Islet precursor cell (in vitro differentiated cells): ENCODE measurements around the gene KPNB1.

Experiments used
- DNase-seq: peaks from one replicate; pipeline ENCODE4 v3.0.0-alpha.2; 2018

KPNB1 gene

DNA sequence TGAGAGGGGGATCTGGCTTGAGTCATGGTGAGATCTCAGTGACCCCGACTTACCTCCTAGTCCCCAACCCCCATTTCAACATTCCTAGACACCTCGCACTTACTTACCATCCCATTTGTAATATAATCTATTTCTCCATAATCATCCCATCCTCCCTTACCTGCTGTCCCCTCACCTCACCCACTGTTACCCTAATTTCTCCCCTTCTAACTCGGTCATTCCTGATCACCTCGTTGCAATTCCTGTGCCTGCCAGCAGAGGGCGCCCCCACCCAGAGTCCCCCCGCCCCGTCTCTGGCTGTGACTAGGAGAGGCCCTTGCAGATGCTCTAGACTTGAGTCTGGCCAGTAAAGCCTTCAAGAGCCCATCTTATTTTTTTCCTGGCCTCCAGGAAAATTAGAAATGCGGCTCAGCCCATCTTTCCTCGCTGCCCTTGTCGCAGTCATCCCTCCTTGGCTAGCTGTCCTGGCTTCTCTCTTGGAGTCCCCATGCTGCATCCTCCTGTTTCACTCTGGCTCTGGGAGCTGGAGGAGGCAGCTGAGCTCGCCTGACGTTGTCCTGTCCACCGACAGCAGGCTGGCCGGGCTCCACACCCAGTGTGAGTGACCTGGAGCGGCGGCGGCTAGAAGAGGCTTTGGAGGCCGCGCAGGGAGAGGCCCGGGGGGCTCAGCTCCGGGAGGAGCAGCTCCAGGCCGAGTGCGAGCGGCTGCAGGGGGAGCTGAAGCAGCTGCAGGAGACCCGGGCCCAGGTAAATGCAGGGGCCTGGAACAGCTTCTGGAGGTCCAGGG, 49.2 kb downstream of the KPNB1 start:
- DNase-seq: peak; percentile 87

DNA sequence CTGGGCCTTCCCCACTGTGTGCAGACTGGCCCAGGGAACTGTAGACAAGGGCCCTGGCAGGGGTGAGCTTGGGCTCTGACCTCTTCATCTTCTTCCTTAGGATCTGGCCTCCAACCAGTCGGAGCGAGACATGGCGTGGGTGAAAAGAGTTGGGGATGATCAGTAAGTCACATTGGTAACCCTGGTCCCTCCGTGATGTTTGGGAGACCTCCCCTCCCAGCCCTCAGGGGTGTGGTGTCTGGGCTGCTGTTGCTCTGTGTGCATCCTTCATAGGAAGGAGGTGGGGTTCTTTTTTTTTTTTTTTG, 49.8 kb downstream of the KPNB1 start:
- no peak for DNase-seq

DNA sequence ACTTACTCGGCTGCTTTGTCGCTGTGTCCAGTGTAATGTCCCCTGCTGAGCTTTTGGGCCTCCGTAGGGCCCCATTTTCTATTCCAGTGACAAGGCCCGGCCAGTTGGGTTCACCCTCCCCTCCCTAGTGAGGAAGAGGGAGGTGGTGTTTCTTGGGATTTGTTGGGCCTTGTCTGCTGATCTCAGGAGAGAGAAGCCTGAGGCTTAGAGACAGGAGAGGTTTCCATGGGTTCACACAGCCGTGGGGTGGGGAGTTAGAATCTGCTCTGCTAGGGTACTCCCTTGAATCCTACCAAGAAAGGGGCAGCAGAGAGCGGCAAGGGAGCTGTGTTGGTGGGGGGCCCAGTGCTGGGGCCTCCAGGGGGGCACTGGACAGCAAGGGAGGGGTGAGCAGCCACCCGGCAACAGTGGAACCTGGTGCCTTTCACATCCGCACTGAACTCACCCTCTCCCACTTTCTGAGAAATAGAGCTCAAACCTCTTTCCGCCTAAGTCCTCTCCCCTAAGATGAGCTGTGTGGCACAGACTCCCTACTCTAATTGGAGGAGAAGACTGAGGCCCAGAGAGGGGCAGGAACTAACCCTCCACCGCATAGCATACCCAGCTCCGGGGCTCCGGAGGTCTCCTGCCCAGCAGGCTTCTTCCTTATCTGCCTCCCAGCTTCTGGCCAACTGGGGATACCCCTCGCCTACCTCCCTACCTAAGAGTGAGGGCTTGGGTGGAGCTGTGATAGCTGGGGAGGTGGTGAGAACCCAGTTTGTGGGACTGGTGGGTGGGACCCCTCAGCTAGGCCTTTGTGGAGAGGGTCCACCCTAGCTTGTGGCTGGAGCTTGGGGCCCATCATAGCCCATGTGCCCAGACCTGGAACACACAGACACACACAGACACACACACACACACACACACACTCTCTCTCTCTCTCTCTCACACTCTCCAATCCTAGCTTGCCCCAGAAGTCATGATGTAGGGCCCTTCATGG, 51.0 kb downstream of the KPNB1 start:
- DNase-seq: no peak

DNA sequence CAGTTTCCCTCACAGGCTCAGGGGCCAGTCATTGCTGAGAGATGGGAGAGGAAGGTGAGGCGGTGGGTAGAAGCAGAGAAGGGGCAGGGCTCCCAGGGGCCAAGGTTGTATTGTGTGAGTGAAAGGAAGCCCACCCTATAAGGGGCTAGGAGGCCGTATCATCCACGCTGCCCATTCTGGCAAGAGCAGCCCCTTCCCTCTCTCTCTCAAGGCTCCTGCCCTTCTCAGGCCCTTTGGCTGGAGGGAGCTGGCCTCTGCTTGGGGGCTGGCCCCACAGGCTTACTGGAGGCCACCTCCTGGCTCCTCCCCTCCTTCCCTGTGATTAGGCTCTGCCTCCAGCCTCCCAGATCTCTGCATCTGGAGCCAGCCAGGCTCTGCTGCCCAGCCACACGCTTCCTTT, 51.9 kb downstream of the KPNB1 start:
- peak; percentile 84 for DNase-seq

DNA sequence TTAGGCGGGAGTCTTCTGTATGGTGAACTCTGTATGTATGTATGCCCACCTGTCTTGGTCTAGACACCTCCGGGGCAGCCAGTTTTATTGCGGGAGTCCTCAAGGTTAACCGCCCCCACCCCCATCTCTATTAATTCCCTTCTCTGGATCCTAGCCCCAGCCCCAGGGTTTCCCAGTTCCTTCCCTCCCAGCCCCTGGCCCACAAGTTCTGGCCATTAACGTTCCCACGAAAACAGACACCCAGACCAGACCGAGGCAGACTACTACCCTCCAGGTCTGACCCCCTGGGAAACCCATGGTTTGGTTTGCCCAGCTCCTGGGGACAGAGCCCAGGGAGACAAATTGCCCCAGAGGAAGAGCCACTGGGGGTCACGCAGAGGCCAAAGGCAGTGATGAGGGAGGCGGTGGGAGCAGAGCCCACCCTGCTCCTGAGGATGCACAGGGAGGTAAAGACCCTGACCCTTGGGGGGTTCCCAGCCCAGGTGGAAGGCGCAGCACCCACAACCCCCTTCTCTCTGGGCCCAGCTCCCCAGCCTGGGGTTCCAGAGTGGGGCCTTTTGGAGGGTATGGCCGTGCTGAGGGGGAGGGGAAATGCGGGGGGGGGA, 52.8 kb downstream of the KPNB1 start:
- DNase-seq: no peak

DNA sequence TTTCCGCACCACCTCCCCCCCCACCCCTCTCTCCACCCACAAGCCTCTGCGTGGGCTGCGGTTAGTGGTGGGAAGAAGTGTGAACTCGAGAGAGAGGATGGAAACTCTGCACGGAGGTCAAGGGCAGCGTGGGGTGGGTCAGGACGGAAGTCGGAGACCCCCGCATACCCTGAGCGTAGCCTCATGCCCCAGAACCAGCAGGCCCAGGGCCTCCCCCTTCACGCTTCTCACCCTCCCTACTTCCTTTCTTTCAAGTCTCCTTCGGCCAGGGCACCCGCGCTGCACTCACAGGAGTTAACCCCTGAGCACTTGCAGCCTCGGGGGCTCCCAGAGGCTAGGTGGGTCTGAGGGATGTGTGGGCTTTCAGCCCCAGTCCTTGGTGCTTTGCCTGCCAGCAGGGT, 53.5 kb downstream of the KPNB1 start:
- DNase-seq: no peak

DNA sequence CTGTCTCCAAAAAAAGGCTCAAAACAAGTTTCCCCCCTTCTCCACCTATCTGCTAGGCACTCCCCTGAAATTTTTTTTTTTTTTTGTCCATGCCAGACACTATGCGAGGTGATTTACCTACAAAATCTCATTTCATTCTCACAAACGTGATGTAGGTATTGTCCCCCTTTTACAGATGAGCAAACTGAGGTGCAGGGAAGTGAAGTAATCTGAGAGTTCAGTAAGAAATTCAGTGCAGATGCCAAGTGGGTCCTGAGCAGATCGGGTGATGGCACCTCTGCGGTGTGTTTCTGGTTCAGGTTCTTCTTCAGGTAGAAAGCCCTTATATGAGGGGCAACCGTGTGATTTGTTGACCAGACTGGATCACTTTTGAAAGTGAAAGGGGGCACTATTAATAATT, 54.0 kb downstream of the KPNB1 start:
- no peak for DNase-seq

DNA sequence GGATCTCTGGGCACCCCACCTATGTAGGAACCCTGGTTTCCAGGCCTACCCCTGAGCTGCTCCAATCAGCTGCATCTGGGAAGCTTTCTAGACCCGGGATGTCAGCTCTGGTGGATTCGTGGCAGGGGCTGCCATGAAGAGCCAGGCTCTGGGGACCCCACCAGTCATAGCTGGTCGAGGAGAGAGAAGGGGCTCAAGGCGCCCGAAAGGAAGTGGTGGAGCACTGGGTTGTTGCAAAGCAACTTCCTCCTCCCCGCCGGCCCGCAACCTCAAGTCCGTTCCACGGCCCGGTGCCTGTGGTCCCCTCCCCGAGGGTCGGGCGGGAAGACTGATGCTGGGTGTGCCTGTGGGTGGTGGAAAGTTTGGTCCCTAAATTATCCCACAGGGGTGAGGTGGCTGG, 54.4 kb downstream of the KPNB1 start:
- no peak for DNase-seq

DNA sequence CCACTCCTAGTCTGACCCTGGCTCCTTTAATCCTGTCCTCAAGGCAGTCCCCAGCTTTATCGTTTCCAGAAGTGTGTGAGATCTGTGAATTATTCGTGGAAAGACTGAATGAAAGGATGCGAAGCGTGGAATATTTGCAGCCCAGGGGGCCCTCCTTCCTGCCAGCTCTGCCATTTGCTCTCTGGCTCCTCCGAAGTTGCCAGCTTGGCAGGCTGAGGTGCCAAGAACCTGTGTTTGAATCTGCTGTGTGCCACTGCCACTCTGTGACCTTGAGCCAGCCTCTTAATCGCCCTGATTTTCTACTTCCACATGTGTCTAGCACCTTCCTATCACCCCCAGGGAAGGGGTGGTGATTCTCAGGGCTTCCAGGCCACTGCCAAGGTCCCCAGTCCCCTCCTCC, 55.0 kb downstream of the KPNB1 start:
- DNase-seq: no peak

DNA sequence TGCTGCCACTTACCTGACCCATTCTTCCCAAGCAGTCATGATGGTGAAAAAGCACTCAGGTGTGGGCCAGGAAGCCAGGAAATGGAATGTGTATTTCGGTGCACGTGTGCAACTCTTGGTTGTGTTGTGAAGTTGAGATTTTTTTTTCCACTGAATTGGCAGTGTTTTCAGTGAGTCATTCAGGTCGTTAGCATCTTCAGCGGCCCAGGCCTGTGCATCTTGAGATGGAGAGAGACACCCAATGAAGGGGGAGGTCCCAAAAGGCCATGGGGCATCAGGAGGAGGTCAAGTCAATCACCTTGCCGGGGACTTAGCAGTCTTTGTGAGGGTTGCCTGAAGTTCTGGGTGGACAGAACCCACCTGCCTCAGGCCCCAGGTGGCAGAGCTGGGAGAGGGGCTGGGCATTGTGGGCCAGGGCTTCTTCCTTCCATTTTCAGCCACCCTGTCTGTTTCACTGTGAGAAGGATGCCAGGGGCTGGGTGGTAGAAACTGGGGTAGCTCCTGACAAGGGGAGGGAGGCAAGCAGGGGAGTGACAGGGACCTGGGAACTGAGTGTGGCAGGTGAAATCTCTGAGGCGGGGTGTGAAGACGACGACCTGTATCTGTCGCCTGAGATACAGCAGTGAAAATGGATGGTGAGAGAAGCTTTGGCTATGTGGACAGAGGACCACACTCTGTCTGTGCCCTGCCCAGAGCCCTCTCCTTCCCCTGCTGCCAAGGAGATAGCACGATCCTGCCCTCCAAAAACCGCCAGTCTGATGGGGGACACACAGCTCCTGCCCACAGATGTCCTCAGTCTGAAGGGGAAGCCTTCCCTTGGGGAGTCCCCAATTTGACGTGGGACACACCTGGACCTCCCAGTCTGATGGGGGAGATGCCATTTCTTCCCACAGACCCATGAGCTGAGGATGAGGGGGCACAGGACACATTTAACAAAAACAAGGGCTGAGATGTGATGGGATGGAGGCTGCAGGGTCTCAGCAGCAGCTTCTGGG, 56.1 kb downstream of the KPNB1 start:
- no peak for DNase-seq

DNA sequence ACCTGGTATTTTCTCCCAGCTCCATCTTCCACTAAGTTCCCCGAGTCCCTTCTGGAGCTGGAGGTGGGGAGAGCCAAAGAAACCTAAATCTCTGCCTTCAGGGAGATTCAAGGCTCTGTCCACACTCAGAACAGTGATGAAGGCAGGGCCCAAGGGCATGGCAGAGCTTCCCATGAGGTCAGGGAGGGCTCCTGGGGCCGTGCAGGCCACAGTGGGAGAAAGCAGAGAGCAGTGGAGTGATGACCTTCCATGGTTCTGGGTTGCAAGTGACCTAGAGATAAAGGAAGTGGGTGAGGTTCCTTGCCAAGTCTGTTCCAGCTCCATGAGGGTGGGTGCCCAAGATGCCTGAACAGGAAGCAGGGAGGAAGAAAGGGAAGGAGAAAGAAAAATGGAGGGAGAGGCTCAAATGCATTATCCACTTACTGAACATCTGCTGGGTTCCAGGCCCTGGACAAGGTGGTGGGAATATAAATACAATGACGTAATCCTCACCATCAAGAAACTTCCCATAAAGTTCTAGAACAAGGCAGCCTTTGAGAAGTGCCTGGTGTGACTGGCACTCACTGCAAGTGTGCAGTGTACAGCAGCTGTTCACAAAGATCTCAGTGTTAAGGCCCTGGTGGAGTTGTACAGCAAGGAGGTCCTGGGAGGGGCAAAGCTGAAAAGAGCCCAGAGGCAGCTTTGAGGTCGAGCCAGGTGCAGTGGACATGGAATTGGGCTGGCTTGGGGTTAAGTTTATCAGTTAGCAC, 57.5 kb downstream of the KPNB1 start:
- DNase-seq: no peak

DNA sequence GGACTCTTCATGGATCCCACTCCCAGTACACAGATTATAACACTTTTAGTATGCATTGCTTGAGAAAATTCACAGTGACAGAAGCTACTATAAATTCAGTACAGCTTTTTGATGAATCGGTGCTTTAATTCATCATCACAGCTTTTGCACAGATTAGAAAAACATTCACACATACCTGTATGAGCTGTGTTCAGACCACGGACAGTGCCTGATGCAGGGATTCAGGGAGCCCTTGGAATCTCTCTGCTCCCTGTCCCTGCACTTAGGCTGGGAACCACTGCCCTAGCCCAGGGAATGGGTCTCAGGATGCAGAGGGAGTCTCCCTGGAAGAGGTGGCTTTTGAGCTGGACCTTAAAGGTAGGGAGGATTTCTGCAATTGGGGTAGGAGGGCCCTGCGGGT, 58.2 kb downstream of the KPNB1 start:
- no peak for DNase-seq

DNA sequence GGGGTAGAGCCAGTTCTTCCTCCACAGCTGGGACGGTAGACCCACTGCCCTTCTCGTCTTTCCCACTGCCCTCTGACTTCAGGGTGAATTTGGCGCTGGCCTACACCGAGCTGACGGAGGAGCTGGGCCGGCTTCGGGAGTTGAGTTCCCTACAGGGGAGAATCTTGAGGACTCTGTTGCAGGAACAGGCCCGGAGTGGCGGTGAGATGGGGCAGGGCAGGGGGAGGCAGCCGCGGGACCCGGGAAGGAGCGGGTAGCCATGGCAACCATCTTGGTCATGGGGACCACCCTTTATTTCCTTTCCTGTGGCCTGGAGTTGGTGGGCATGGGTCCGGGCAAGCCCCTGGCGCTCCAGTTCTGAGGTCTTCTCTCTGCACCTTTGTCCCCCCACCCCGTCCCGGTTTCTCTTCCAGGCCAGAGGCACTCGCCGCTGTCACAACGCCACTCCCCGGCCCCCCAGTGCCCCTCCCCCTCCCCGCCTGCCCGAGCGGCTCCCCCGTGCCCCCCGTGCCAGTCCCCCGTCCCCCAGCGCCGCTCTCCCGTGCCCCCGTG, 58.7 kb downstream of the KPNB1 start:
- DNase-seq: no peak

DNA sequence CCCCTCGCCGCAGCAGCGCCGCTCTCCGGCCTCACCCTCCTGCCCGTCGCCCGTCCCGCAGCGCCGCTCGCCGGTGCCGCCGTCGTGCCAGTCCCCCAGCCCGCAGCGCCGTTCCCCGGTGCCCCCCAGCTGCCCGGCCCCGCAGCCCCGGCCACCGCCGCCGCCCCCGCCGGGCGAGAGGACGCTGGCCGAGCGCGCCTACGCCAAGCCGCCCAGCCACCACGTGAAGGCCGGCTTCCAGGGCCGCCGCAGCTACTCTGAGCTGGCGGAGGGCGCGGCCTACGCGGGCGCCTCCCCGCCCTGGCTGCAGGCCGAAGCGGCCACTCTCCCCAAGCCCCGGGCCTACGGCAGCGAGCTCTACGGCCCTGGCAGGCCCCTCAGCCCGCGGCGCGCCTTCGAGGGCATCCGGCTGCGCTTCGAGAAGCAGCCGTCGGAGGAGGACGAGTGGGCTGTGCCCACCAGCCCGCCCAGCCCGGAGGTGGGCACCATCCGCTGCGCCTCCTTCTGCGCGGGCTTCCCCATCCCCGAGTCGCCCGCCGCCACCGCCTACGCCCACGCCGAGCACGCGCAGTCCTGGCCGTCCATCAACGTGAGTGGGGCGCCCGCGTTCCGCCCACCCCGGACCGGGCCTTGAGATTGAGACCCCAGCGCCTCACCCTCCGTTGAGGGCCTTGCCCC, 59.3 kb downstream of the KPNB1 start:
- DNase-seq: no peak

DNA sequence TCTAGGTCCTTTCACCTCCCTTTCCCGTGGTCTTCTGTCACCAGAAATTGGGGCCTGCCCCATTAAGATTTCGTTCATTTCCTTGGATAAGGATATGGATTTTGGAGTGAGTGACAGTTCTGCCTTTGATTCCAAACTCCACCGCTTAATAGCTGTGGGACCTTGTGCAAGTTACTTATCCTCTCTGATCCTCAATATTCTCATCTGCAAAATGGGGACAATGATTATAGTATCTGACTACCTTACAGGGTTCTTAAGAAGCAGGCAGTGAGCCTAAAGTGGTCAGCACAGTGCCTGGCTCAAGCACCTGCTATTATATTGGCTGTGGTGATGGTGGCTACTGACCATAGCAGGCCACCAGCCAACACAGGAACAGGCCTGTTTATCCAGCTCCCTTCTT, 59.9 kb downstream of the KPNB1 start:
- DNase-seq: no peak

DNA sequence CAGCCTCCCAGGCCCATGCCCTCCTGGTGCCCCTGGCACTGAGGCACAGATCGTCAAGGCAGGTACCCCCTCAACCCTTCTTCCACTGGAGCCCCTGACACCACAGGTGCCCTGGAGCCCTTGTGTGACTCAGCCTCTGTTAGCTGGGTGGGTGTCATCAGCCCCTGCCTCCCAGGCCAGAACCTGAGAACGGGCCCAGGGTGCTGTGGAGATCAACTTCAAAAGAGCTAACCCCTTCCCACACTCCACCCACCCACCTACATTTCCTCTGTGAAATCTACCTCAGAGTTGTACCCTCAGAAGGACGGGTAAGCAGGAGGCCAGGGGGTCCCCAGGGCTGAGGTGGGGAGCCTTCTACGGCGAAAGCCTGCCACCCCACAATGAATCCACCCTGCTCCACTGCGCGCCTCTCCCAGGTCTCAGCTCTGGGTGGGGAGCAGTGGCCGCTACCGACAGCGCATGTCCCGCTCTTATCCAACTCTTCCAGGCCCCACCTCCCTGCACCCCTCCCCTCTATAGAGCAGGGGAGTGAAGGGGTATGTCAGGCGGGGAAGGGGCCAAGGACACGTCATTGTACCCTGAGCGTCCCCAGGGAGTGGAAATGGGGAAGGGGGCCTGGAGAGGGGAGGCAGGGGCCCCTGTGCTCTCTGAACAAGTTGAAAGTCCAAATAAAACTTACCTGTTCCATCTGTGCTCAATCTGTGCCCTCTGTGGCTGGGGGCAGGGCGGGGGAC, 61.8 kb downstream of the KPNB1 start:
- no peak for DNase-seq

DNA sequence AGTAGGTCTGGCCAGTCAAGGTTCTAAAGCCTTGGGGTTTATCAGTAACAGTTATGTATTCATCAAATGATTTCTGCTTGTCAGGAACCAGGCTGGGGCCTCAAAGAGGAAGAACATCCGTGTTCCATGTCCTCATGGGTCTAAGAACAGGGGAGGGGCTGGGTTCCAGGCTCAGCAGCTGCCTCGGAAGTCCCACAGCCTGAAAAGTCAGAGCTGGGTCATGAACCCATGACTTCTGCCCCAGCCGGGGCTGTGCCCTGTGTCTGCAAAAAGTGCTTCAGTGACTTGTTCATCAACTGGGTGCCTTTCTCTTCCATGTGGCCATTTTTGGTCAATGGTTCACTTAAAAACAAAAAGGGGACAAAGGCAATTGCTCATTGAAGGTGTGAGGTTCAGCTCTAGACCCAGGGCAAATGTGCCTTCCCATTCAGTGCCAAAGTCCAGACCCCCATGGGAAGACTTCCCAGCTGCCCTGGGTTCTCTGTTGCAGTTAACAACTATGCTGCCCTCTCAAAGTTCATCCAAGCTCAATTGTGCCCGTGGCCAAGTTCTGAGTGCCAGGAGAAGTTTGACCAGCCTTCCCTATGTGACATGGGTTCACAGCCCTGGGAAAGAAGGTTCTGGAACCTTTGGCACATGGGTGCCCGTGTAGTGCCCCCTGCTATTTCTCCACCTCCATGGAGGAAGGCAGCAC, 62.8 kb downstream of the KPNB1 start:
- no peak for DNase-seq

DNA sequence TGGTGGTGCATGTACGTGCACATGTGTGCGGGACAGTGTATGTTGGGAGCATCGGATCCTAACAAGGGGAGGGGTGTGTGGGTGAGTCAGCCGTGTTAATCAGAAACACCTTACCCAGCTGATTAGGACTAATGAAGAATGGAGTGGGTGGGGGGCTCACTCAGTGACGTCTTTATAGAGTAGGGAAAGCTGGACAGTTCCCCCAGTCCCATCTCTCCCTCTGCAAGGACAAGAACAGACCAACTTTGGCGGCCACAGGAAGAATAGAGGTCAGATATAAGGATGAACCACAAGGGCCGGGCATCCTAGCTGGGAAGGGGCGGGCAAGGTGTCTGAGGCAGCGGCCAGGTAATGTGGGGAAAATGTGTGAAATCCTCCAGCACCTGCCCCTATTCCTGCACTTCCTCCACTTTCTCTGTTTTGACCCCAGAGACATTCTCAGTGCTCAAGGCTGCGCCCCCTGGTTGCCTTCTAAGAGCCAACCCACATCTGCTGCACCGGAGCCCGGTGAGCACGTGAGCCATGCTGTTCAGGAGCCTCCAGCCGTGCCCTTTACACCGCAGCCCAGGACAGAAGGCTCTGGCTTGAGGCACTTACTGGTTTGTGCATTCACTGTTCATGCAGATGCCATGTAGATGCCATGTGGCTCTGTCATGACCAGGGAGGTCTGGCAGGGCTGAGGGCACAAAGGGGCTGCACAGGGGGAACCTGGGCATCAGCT, 64.4 kb downstream of the KPNB1 start:
- DNase-seq: no peak
